Measurements from ENCODE around the gene ACTG1. TPM values are rescaled to one million over a fixed set of nuclear protein-coding genes. Genes with fewer than 3 reads are reported as not detected.

ACTG1 gene
- total and polyA plus RNA-seq, 2 of the 4 experiments (the other 2 are of a cell fraction): 10,907 to 15,732 TPM

GRCh38 chr17:81551458-81552243 lies 39.1 kb upstream of the ACTG1 start (continued):
- no peak for TF ChIP-seq USF2 (IDR thresholded peaks at IDR 0.05; ENCODE audit: low read depth, low read length)

GRCh38 chr17:81550830-81551457 lies 38.3 kb upstream of the ACTG1 start:
- H3K23ac ChIP-seq (ENCODE audit: low read depth, low read length): 0 out of 2 replicates have a peak overlapping the region, but pooled peaks have one; percentile 8
- intact Hi-C loops (cut with micrococcal nuclease): no loop called here
- 85% methylated on average over 20 of the region's 27 CpGs; no CpG with 5 or more reads in 1 of the 2 experiments for WGBS, 2 experiments (ENCODE audit: extremely low coverage in 2 of 2, insufficient read length in 1 of 2)
- peaks cover 35% of the 10 kb centered on the region for H3K36me3 ChIP-seq (ENCODE audit: control insufficient read depth, insufficient read depth, low read length)
- H4K5ac ChIP-seq (ENCODE audit: low read depth, low read length): no peak overlapping the region
- DNase-seq (no peak), ATAC-seq (ENCODE audit: low read depth) (no peak)
- no peak overlapping the region; the same call in 1 of the 2 replicates for H3K27ac ChIP-seq (ENCODE audit: insufficient read depth, low read length)
- H2AFZ ChIP-seq (replicated peaks; ENCODE audit: low read length, poor library complexity): peak overlapping the region; percentile 96
- H2BK5ac ChIP-seq (ENCODE audit: low read depth, low read length, poor library complexity, severe bottlenecking): no peak overlapping the region
- H4K91ac ChIP-seq (ENCODE audit: insufficient read depth, low read depth, low read length): no peak overlapping the region; the same call in 1 of the 2 replicates
- dilution Hi-C loops (cut with HindIII; ENCODE audit: low sequenced_read_pairs, unreplicated experiment): no loop called here
- H2BK20ac ChIP-seq (ENCODE audit: low read depth, low read length): no peak overlapping the region
- H4K8ac ChIP-seq (ENCODE audit: low read depth in 2 of 2, low read length in 2 of 2): no peak overlapping the region
- H3K4ac ChIP-seq (ENCODE audit: low read depth, low read length): no peak overlapping the region
- peak overlapping the region; percentile 17; the same call in 1 of the 2 replicates for H2AK5ac ChIP-seq (ENCODE audit: low read depth, low read length)
- H3K18ac ChIP-seq (ENCODE audit: low read depth, low read length): no peak overlapping the region
- TF ChIP-seq RCOR1 (IDR thresholded peaks at IDR 0.05; ENCODE audit: insufficient replicate concordance, low read length) (no peak), NFE2L2 (IDR thresholded peaks at IDR 0.05; ENCODE audit: low read depth, low read length) (no peak), SMC3 (IDR thresholded peaks at IDR 0.05; ENCODE audit: low read depth, low read length) (no peak), POLR2A (IDR thresholded peaks at IDR 0.05; ENCODE audit: low read depth, low read length) (no peak), MAFK (IDR thresholded peaks at IDR 0.05; ENCODE audit: low read depth, low read length) (no peak), CHD1 (IDR thresholded peaks at IDR 0.05; ENCODE audit: low read depth, low read length) (no peak), MAZ (IDR thresholded peaks at IDR 0.05; ENCODE audit: borderline replicate concordance, low read depth, low read length) (no peak), RFX5 (IDR thresholded peaks at IDR 0.05; ENCODE audit: low read depth, low read length) (no peak), BHLHE40 (IDR thresholded peaks at IDR 0.05; ENCODE audit: low read depth, low read length) (no peak), ELK1 (IDR thresholded peaks at IDR 0.05; ENCODE audit: borderline replicate concordance, low read depth, low read length) (no peak), RAD21 (IDR thresholded peaks at IDR 0.05; ENCODE audit: low read length) (no peak), USF2 (IDR thresholded peaks at IDR 0.05; ENCODE audit: low read depth, low read length) (no peak), FOS (IDR thresholded peaks at IDR 0.05; ENCODE audit: low read depth, low read length) (no peak)
- BruUV-seq (replicated peaks): no TSS peak
- H2BK120ac ChIP-seq (ENCODE audit: low read depth, low read length): no peak overlapping the region
- H3K9me1 ChIP-seq (ENCODE audit: insufficient read depth, low read length): peaks cover 12% of the 10 kb centered on the region
- H3K27me3 ChIP-seq (ENCODE audit: control insufficient read depth, insufficient read depth, low read length): no peaks in the 10 kb centered on the region
- no peaks in the 10 kb centered on the region for H3K9me3 ChIP-seq (ENCODE audit: control insufficient read depth, insufficient read depth, low read length)
- H2BK15ac ChIP-seq (ENCODE audit: low read depth, low read length): no peak overlapping the region
- ChIA-PET CTCF (no interaction called here), POLR2A (ENCODE audit: unreplicated experiment) (no interaction called here)
- H4K20me1 ChIP-seq (ENCODE audit: insufficient read depth, low read length): peaks cover 34% of the 10 kb centered on the region
- peak overlapping the region; percentile 100 for H3K4me3 ChIP-seq (ENCODE audit: insufficient read depth, low read depth, low read length)
- H3K14ac ChIP-seq (replicated peaks; ENCODE audit: low read depth, low read length): no peak overlapping the region
- H3K4me2 ChIP-seq (ENCODE audit: low read depth, low read length): peak overlapping the region; percentile 98
- H3K79me1 ChIP-seq (ENCODE audit: low read depth in 1 of 2, low read length in 2 of 2): peaks cover 17 to 67% of the 10 kb centered on the region in 2 experiments
- H3K56ac ChIP-seq (ENCODE audit: extremely low read depth, insufficient read depth, low read length): no peak overlapping the region
- H2AK9ac ChIP-seq (replicated peaks; ENCODE audit: low read depth, low read length, poor library complexity): peak overlapping the region; percentile 98
- in situ Hi-C loops (cut with MboI; ENCODE audit: low sequenced_read_pairs): no loop called here
- H3K9ac ChIP-seq (ENCODE audit: low read depth, low read length): peak overlapping the region; percentile 98
- peaks cover 16% of the 10 kb centered on the region for H3K4me1 ChIP-seq (ENCODE audit: control insufficient read depth, insufficient read depth, low read length)
